ENCODE results near the gene GJB5.

DNA sequence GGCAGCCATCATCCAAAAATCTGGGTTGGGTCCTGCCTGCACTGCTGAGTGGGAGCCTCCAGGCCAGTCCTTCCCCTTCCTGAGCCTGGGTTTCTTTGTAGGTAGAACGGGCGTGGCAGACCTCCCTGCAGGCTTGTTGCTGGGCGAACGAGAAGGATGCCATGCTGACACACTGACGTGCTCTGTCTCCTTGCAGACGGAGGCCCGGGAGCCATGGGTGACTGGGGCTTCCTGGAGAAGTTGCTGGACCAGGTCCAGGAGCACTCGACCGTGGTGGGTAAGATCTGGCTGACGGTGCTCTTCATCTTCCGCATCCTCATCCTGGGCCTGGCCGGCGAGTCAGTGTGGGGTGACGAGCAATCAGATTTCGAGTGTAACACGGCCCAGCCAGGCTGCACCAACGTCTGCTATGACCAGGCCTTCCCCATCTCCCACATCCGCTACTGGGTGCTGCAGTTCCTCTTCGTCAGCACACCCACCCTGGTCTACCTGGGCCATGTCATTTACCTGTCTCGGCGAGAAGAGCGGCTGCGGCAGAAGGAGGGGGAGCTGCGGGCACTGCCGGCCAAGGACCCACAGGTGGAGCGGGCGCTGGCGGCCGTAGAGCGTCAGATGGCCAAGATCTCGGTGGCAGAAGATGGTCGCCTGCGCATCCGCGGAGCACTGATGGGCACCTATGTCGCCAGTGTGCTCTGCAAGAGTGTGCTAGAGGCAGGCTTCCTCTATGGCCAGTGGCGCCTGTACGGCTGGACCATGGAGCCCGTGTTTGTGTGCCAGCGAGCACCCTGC lies 39.3 kb downstream of the GJB5 start:
- TF ChIP-seq, protein P1, sequence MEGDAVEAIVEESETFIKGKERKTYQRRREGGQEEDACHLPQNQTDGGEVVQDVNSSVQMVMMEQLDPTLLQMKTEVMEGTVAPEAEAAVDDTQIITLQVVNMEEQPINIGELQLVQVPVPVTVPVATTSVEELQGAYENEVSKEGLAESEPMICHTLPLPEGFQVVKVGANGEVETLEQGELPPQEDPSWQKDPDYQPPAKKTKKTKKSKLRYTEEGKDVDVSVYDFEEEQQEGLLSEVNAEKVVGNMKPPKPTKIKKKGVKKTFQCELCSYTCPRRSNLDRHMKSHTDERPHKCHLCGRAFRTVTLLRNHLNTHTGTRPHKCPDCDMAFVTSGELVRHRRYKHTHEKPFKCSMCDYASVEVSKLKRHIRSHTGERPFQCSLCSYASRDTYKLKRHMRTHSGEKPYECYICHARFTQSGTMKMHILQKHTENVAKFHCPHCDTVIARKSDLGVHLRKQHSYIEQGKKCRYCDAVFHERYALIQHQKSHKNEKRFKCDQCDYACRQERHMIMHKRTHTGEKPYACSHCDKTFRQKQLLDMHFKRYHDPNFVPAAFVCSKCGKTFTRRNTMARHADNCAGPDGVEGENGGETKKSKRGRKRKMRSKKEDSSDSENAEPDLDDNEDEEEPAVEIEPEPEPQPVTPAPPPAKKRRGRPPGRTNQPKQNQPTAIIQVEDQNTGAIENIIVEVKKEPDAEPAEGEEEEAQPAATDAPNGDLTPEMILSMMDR (IDR thresholded peaks at IDR 0.05) = no peak
- no peak for TF ChIP-seq POLR2AphosphoS5 (IDR thresholded peaks at IDR 0.05; ENCODE audit: low read depth, low read length)
